D721Med (cell line): Measurements from ENCODE around the gene PLCB1.

Source experiments
- DNase-seq: peaks from one replicate; pipeline ENCODE4 v3.0.0; 2011; ENCODE audit warnings: low spot score; ENCODE audit not compliant: insufficient read length
- FAIRE-seq: peaks from 2 replicates; lab custom pipeline; 2011; peaks lifted over from hg19 to GRCh38; lab: Jason Lieb, UNC
- TF ChIP-seq, protein P1 (sequence below): IDR thresholded peaks from 2 replicates; pipeline ENCODE4 v1.5.1; 2012; ENCODE audit warnings: mild to moderate bottlenecking, control low read depth; ENCODE audit not compliant: insufficient read depth; ENCODE audit errors: missing control alignments

Gene PLCB1

DNA sequence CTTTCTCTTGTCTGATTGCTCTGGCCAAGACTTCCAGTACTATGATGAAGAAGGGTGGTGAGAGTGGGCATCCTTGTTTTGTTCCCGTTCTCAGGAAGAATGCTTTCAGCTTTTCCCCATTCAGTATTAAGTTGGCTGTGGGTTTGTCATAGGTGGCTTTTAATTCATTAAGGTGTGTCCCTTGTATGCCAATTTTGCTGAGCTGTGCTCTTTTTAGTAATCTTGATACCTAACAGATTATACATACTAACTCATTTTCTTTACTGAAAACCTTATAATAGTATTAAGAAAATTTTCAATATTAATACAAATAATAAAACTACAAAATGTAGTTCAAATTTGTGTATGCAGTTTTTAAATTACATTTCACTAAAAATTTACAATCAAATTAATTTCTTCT lies 557.3 kb downstream of the PLCB1 start:
- FAIRE-seq (no peak), DNase-seq (no peak)
- TF ChIP-seq, protein P1, sequence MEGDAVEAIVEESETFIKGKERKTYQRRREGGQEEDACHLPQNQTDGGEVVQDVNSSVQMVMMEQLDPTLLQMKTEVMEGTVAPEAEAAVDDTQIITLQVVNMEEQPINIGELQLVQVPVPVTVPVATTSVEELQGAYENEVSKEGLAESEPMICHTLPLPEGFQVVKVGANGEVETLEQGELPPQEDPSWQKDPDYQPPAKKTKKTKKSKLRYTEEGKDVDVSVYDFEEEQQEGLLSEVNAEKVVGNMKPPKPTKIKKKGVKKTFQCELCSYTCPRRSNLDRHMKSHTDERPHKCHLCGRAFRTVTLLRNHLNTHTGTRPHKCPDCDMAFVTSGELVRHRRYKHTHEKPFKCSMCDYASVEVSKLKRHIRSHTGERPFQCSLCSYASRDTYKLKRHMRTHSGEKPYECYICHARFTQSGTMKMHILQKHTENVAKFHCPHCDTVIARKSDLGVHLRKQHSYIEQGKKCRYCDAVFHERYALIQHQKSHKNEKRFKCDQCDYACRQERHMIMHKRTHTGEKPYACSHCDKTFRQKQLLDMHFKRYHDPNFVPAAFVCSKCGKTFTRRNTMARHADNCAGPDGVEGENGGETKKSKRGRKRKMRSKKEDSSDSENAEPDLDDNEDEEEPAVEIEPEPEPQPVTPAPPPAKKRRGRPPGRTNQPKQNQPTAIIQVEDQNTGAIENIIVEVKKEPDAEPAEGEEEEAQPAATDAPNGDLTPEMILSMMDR, result no peak

DNA sequence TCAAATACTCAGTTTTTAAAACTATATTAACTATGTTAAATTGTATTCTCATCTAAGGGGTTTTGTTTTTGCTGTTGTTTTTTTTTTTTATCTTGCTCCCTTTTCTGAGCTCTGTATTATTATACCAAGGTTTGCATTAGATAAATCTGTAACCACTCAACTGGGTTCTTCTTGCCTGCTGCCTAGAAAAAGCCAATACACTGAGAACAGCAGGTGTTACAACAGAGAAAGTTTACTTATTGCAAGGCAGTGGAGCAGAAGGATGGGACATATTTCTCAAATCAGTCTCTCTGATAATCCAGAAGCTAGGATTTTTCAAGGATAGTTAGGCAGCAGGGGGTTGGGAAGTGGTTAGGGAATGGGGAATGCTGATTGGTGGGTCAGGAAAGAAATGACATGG lies 558.0 kb downstream of the PLCB1 start:
- no peak for FAIRE-seq
- TF ChIP-seq, protein P1, result no peak
- DNase-seq, result no peak

DNA sequence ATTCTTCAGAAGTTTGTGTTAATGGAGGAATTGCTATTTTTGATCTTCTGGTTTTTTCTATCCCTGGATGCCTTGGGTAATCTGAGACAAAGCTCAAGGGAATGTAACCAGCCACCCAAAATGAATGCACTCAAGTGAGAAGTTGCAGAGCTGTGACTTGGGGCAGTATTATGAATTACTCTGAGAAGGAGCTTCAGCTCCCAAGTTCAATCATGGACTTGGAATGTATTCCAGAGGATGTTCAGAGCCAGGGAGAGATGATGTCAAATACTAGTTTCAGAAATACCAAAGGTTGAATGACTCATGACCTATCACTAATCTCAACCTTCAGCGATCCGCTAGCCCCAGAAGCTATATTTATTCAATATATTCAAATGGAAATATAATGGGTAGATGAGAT lies 561.6 kb downstream of the PLCB1 start:
- no peak for DNase-seq
- FAIRE-seq, result no peak
- TF ChIP-seq, protein P1, result no peak

DNA sequence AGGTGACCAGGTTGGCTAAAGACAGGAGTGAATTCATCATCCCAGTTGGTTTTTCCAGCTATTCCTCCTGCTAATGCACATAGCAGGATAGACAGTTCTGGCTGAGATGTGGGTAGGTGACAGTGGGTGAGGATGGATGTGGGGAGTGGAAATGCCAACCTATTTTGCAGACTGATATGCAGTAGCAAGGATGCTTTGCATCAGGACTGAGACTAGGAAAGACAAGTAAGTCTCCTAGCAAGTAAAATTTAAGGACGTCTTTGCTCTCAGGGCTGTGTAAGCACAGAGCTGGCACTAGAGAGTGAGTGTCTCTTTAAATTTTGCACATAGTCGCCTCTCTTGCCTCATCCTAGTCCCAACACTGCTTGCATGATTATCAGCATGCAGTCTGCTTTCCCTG lies 568.7 kb downstream of the PLCB1 start:
- DNase-seq (no peak), FAIRE-seq (no peak)
- TF ChIP-seq, protein P1, result no peak

DNA sequence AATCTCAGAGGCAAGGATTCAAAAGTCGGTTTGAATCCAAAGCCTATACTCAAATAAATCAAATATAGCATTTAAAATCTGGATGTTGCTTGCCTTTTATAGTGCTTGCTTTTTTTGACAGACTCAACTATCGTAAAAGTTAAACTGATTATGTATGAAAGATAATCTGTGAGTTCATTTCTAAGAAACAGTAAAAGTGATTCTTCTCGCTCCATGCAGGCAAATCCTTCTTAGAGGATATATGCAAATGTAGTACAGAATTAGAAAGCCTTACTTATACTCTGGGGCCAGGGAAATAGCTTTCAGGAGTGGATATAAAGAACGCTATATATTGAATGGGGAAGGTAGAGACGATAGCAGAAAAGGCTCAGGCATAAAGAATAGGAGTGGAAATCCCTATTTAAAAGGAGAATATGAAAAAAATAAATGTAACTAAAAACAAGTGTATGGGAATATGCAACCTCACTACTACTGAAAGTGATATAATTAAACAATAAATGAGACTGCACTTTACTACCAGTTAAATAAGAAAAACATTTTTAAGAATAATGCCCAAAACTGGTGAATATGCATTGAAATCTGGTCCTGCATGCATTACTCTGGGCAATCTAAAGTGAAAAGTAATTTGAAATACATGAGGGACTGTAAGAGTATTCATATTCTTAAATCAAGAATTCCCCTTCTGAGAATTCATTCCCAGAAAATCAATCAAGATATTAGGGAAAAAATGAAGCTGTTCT lies 575.1 kb downstream of the PLCB1 start:
- DNase-seq (no peak), FAIRE-seq (no peak)
- TF ChIP-seq, protein P1, result no peak

DNA sequence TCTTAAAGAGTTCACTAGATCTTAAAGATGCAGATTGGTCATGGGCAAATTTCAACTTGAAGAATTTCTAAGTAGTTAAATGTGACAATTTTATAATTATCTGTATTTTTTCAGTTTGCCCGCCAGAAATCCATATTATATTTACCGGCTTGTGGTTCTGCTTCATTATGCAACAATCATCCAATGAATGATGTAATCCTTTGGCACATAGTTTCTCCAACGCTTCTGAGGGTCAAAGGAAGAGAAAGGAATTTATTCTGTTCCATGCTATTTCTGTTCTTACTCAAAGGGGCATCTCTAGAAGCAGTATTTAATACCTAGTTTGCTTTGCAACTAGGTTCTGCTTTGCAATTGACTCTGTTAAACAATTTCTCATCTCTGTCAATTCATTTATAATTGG lies 577.6 kb downstream of the PLCB1 start:
- FAIRE-seq (no peak), DNase-seq (no peak)

DNA sequence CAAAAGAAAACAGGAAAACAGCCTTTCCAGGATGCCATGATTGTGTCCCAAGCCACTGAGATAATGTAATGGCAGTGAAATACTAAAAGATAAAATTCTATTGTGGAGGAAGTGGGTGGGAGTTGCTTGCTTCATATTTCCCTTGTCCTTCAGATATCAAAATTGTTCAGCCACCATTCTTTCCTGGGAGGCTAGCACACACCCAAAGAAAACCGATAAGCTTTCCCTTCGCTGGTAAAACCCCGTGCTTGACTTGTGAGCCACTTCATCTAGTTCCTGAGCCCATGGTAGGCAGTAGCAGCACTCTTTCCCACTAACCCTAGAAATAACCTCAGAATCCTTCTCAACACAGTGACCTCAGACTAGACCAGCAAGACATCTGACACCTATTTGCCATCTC lies 579.4 kb downstream of the PLCB1 start:
- no peak for DNase-seq
- TF ChIP-seq, protein P1, result no peak
- FAIRE-seq, result no peak

More for the DNA sequence above, 577.6 kb downstream of the PLCB1 start:
- TF ChIP-seq, protein P1, result no peak
